ENCODE measurements around the gene SOWAHA. TPM values are rescaled to one million over a fixed set of nuclear protein-coding genes. Genes with fewer than 3 reads are reported as not detected.

The SOWAHA gene
- total RNA-seq, 4 donors from 2014 or later: 0.13 to 0.28 TPM; not detected in 2

GRCh38 chr5:132839426-132840301 lies 26.6 kb downstream of the SOWAHA start:
- DNase-seq (ENCODE audit: low spot score) (no peak), ATAC-seq (ENCODE audit: low FRiP score) (peak; percentile 60)
- TF ChIP-seq, protein P1, sequence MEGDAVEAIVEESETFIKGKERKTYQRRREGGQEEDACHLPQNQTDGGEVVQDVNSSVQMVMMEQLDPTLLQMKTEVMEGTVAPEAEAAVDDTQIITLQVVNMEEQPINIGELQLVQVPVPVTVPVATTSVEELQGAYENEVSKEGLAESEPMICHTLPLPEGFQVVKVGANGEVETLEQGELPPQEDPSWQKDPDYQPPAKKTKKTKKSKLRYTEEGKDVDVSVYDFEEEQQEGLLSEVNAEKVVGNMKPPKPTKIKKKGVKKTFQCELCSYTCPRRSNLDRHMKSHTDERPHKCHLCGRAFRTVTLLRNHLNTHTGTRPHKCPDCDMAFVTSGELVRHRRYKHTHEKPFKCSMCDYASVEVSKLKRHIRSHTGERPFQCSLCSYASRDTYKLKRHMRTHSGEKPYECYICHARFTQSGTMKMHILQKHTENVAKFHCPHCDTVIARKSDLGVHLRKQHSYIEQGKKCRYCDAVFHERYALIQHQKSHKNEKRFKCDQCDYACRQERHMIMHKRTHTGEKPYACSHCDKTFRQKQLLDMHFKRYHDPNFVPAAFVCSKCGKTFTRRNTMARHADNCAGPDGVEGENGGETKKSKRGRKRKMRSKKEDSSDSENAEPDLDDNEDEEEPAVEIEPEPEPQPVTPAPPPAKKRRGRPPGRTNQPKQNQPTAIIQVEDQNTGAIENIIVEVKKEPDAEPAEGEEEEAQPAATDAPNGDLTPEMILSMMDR (IDR thresholded peaks at IDR 0.05): no peak

- DNase-seq (ENCODE audit: low spot score): no peak
- no peak for ATAC-seq (ENCODE audit: low FRiP score)
- TF ChIP-seq, protein P1 (IDR thresholded peaks at IDR 0.05): no peak
Observed at GRCh38 chr5:132840313-132840712, 27.2 kb downstream of the SOWAHA start.

DNA sequence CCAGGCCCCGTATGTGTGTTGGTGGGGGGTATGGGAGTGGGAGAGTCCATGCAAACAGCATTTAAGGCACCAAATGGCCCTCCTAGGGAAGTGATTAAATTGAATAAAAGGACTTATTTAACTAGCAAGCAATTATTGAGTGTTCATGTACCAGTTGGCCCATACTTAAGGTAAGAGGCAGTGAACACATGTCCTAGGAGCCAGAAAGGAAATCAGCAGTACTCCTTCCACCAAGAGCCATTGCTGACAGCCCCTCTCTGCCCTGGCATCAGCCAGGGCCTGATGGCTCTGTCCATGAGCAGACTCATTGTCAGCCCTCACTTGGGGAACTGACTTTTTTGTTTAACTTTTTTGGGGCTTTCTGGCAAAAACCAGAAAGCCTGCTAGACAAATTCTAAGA lies 27.8 kb downstream of the SOWAHA start:
- DNase-seq (ENCODE audit: low spot score) (no peak), ATAC-seq (ENCODE audit: low FRiP score) (no peak)
- TF ChIP-seq, protein P1 (IDR thresholded peaks at IDR 0.05): no peak

- DNase-seq (ENCODE audit: low spot score) (no peak), ATAC-seq (ENCODE audit: low FRiP score) (no peak)
- TF ChIP-seq, protein P1 (IDR thresholded peaks at IDR 0.05): no peak
Observed at GRCh38 chr5:132841305-132841704, 28.2 kb downstream of the SOWAHA start.

DNA sequence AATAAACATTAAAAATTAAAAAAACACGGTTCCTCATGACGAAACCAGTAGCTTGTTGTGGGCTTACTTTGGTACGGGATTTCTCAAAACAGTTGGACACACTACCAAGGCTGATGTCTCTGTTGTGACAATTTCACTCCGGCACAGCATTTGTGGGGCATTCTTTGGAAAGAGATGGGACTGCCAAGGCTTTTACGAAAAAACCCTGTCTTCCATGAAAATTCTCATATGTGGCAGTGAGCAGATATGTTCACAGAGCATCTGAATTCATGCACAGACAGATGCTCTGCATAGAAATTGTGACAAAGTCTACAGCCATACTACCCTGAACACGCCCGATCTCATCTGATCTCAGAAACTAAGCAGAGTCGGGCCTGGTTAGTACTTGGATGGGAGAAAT lies 35.2 kb downstream of the SOWAHA start:
- TF ChIP-seq, protein P1 (IDR thresholded peaks at IDR 0.05): no peak
- no peak for ATAC-seq (ENCODE audit: low FRiP score)
- no peak for DNase-seq (ENCODE audit: low spot score)

GRCh38 chr5:132849347-132849746 lies 36.2 kb downstream of the SOWAHA start:
- DNase-seq (ENCODE audit: low spot score) (no peak), ATAC-seq (ENCODE audit: low FRiP score) (no peak)
- TF ChIP-seq, protein P1 (IDR thresholded peaks at IDR 0.05): no peak

DNA sequence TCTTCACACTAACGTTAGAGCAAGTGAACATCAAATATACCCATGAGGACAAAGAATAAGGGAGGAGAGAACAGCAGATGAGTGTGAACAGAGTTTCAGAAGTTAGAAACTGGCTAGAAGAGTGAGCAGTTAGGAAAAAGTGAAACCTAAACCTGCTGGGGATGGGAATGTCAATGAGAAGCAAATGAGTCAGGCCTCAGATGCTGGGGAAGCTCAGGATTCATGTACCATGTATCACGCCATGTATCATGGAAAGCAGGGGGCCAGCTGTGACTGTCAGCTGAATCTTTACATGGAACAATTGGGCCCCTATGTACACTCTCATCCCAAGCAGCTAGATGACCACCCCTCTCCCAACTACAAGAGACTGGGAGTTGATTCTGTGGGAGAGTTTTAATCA lies 37.0 kb downstream of the SOWAHA start:
- DNase-seq (ENCODE audit: low spot score) (no peak), ATAC-seq (ENCODE audit: low FRiP score) (no peak)
- TF ChIP-seq, protein P1 (IDR thresholded peaks at IDR 0.05): no peak
